ENCODE measurements around the gene CCER1. TPM values are rescaled to one million over a fixed set of nuclear protein-coding genes. Genes with fewer than 3 reads are reported as not detected.

CCER1 gene
- total RNA-seq, 1 experiment from 2014 or later, result not detected

DNA sequence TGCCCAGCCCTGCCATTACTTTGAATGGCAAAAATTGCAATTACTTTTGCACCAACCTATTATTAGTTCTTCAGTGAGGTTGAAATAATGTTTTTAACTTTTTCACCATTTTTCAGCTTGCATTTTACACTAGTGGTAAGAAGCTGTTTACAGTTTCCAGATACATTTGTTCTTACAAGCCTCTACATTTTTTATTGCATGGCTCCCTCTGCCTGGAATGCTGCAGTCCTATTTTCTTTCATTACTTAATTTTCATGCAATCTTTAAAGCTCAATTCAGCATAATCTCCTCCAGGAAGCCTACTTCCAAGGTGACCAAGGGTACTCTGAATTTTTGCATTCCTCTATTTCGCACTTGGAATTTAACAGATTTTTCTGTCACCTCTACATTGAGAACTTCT lies 33.4 kb downstream of the CCER1 start:
- no peak overlapping the region for H3K4me3 ChIP-seq (ENCODE audit: insufficient read depth, low read depth, low read length)
- no peak for DNase-seq
- no peaks in the 10 kb centered on the region; the same call in 1 of the 2 replicates for H3K27me3 ChIP-seq (ENCODE audit: control insufficient read depth, insufficient read depth, low read length)
- no peaks in the 10 kb centered on the region for H3K36me3 ChIP-seq (replicated peaks; ENCODE audit: control insufficient read depth, insufficient read depth, low read length)

GRCh38 chr12:90920222-90920621 lies 34.8 kb downstream of the CCER1 start:
- Histone ChIP-seq H3K36me3 (replicated peaks; ENCODE audit: control insufficient read depth, insufficient read depth, low read length) (no peaks in the 10 kb centered on the region), H3K4me3 (ENCODE audit: insufficient read depth, low read depth, low read length) (no peak overlapping the region), H3K27me3 (ENCODE audit: control insufficient read depth, insufficient read depth, low read length) (no peaks in the 10 kb centered on the region; the same call in 1 of the 2 replicates)
- no peak for DNase-seq

- Histone ChIP-seq H3K36me3 (replicated peaks; ENCODE audit: control insufficient read depth, insufficient read depth, low read length) (no peaks in the 10 kb centered on the region), H3K27me3 (ENCODE audit: control insufficient read depth, insufficient read depth, low read length) (no peaks in the 10 kb centered on the region), H3K4me3 (ENCODE audit: insufficient read depth, low read depth, low read length) (no peak overlapping the region)
- no peak for DNase-seq
Observed at GRCh38 chr12:90917431-90917830, 37.5 kb downstream of the CCER1 start.

GRCh38 chr12:90916516-90916915 lies 38.5 kb downstream of the CCER1 start:
- DNase-seq, result no peak
- no peaks in the 10 kb centered on the region for H3K36me3 ChIP-seq (replicated peaks; ENCODE audit: control insufficient read depth, insufficient read depth, low read length)
- no peaks in the 10 kb centered on the region for H3K27me3 ChIP-seq (ENCODE audit: control insufficient read depth, insufficient read depth, low read length)

GRCh38 chr12:90915353-90915752 lies 39.6 kb downstream of the CCER1 start:
- no peaks in the 10 kb centered on the region for H3K36me3 ChIP-seq (replicated peaks; ENCODE audit: control insufficient read depth, insufficient read depth, low read length)
- H3K27me3 ChIP-seq (ENCODE audit: control insufficient read depth, insufficient read depth, low read length), result no peaks in the 10 kb centered on the region
- H3K4me3 ChIP-seq (ENCODE audit: insufficient read depth, low read depth, low read length), result no peak overlapping the region
- no peak for DNase-seq

More at GRCh38 chr12:90916516-90916915, 38.5 kb downstream of the CCER1 start:
- H3K4me3 ChIP-seq (ENCODE audit: insufficient read depth, low read depth, low read length), result no peak overlapping the region

DNA sequence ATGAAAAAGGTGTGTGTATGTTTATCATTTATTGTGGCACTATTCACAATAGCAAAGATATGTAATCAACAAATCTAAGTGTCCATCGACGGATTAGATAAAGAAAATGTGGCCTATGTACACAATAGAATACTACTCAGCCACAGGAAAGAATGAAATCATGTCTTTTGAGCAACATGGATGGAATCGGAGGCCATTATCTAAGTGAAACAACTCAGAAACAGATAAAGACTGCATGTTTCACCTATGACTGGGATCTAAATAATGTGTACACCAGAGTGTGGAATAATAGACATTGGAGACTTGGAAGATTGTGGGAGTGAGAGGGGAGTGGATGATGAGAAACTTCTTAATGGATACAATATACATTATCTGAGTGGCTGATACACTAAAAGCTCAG lies 44.0 kb downstream of the CCER1 start:
- H3K27me3 ChIP-seq (ENCODE audit: control insufficient read depth, insufficient read depth, low read length), result no peaks in the 10 kb centered on the region
- H3K36me3 ChIP-seq (replicated peaks; ENCODE audit: control insufficient read depth, insufficient read depth, low read length), result no peaks in the 10 kb centered on the region
- no peak for DNase-seq

DNA sequence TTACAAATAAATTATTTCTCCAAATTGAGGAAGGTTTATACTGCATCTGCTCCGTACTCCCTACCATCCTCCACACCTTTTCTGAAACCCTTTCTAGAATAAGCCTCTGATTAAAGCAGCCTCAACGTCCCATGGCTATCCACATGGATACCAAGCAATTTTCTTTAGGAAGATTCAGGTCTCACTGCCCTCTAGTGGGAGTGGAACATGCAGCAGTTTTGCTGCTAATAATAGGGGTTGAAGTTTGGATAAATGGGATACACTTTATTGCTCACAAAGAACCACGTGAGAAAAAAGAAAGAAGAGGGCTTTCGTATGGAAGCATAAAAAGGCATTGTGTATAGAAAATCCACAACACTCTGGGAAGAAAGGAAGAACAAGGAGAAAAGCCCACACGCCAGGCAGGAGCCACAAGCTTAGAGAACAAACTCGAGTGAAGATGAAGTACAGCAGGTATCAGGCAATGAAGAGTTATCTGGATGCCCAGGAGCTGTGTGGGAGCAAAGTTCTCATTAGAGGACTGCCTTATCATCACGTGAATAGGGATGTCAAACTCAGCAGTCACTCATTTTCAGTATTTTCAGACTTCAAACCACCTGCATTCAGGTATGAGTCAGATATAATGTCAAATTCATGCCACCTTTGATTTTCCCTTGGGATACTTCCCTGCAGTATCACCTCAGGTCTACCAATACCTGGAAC lies 45.8 kb downstream of the CCER1 start:
- no peak overlapping the region for H3K4me3 ChIP-seq (ENCODE audit: insufficient read depth, low read depth, low read length)
- no peaks in the 10 kb centered on the region for H3K36me3 ChIP-seq (replicated peaks; ENCODE audit: control insufficient read depth, insufficient read depth, low read length)
- DNase-seq, result peak; percentile 3
- H3K27me3 ChIP-seq (ENCODE audit: control insufficient read depth, insufficient read depth, low read length), result no peaks in the 10 kb centered on the region

More for the DNA sequence above, 44.0 kb downstream of the CCER1 start:
- no peak overlapping the region for H3K4me3 ChIP-seq (ENCODE audit: insufficient read depth, low read depth, low read length)

DNA sequence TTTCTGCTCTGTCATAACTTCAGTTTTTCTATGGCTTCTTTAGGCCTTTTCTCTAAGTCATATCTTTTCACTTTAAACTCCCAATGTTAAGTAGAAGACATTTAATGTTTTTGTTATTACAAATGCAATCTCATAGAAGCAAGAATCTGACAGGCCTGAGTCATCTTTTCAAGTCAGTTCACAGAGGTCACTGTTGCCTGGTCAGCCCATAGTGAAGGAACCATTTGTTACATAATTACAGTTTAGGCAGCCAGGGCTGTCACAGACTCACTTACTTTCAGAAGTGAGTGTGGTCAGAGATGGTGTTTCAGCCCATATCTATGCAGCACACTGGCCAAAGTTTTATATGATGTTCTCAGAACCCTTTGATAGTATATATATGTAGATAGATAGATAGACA lies 46.5 kb downstream of the CCER1 start:
- H3K4me3 ChIP-seq (ENCODE audit: insufficient read depth, low read depth, low read length), result no peak overlapping the region

GRCh38 chr12:90905691-90906370 lies 49.1 kb downstream of the CCER1 start:
- DNase-seq, result no peak
- H3K27me3 ChIP-seq (ENCODE audit: control insufficient read depth, insufficient read depth, low read length), result no peaks in the 10 kb centered on the region
- H3K36me3 ChIP-seq (replicated peaks; ENCODE audit: control insufficient read depth, insufficient read depth, low read length), result no peaks in the 10 kb centered on the region
- no peak overlapping the region for H3K4me3 ChIP-seq (ENCODE audit: insufficient read depth, low read depth, low read length)

More for the DNA sequence above, 46.5 kb downstream of the CCER1 start:
- no peaks in the 10 kb centered on the region for H3K27me3 ChIP-seq (ENCODE audit: control insufficient read depth, insufficient read depth, low read length)
- no peaks in the 10 kb centered on the region for H3K36me3 ChIP-seq (replicated peaks; ENCODE audit: control insufficient read depth, insufficient read depth, low read length)
- no peak for DNase-seq

DNA sequence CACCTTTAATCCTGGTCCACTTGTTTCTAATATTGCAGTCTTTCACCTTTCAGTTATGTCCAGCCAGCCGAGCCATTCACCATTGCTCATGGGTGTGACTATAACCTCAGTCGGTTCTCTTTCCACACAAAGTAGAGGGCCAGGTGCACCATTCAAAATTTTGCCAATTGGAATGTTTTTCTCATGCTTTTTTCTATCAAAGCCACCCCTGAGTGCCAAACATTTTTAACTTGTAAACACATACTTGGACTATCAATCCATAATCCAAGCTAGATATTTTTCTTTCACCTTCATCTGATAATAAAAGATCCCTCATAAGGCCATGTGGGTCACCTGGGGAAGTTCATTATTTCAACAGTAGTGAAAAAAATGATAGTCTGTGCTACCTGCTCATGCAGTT lies 52.4 kb downstream of the CCER1 start:
- DNase-seq, result no peak
- H3K4me3 ChIP-seq (ENCODE audit: insufficient read depth, low read depth, low read length), result no peak overlapping the region
- no peaks in the 10 kb centered on the region for H3K27me3 ChIP-seq (ENCODE audit: control insufficient read depth, insufficient read depth, low read length)
- H3K36me3 ChIP-seq (replicated peaks; ENCODE audit: control insufficient read depth, insufficient read depth, low read length), result no peaks in the 10 kb centered on the region

Other genes starting within 250 kb of the CCER1 start
- not detected in 2 replicates for gene EPYC, start 49.8 kb upstream of the CCER1 start, total RNA-seq (2014; rRNA removed; shearing (Covaris generic))
- gene KERA, start 102.8 kb upstream of the CCER1 start, total RNA-seq (2014; rRNA removed; shearing (Covaris generic)), result not detected in 2 replicates
- gene LUM, start 156.3 kb upstream of the CCER1 start, total RNA-seq (2014; rRNA removed; shearing (Covaris generic)), result not detected in 2 replicates
- 0.22 TPM in 1 of 2 replicates, not detected in the other for gene DCN, start 227.6 kb upstream of the CCER1 start, total RNA-seq (2014; rRNA removed; shearing (Covaris generic))

Data from H7 (cell line).